K562 (cell line): ENCODE data around the gene KATNAL1. TPM values are rescaled to one million over a fixed set of nuclear protein-coding genes. Genes with fewer than 3 reads are reported as not detected.
A peak's percentile ranks its signal among the peaks of the same experiment; 100 is the strongest.

Source experiments
- CTBP1 ChIP-seq: fragments of 450-650 bp; IDR thresholded peaks from 2 replicates; pipeline ENCODE4 v1.6.1; 2016; ENCODE audit warnings: borderline replicate concordance
- ERF ChIP-seq: fragments of 450-650 bp; formaldehyde crosslinking; IDR thresholded peaks from 2 replicates; pipeline ENCODE4 v1.4.0; 2020; ENCODE audit warnings: mild to moderate bottlenecking, mixed read lengths
- EZH2 ChIP-seq: IDR thresholded peaks from 2 replicates; pipeline ENCODE4 v1.6.1; 2012; ENCODE audit warnings: low read depth, mild to moderate bottlenecking, inconsistent platforms, low read length, borderline replicate concordance
- NFE2L1 ChIP-seq: fragments of 450-650 bp; IDR thresholded peaks from 2 replicates; pipeline ENCODE4 v1.6.1; 2016; ENCODE audit warnings: missing genetic modification characterization, low read depth, mild to moderate bottlenecking, missing compliant biosample characterization, moderate library complexity, borderline replicate concordance
- SAFB ChIP-seq: fragments of 200-400 bp; formaldehyde crosslinking; IDR thresholded peaks from 2 replicates; pipeline ENCODE4 v1.6.1; 2017; ENCODE audit warnings: low read depth, low read length, borderline replicate concordance
- SNIP1 ChIP-seq: fragments of 450-650 bp; IDR thresholded peaks from 2 replicates; pipeline ENCODE4 v1.7.1; 2017; ENCODE audit warnings: low read depth, mild to moderate bottlenecking
- TCF7 ChIP-seq: sonication (generic); IDR thresholded peaks from 2 replicates; pipeline ENCODE4 v1.6.1; 2016; ENCODE audit warnings: antibody characterized with exemption, borderline replicate concordance
- TRIM24 ChIP-seq, 2 experiments: fragments of 450-650 bp; IDR thresholded peaks; 2 replicates each; pipeline ENCODE4 v1.6.1; 2016
- U2AF2 ChIP-seq: fragments of 200-400 bp; formaldehyde crosslinking; optimal IDR thresholded peaks from 2 replicates; pipeline ENCODE3; 2017; ENCODE audit warnings: low read depth, mild to moderate bottlenecking, low read length
- XRCC5 ChIP-seq: fragments of 200-400 bp; formaldehyde crosslinking; IDR thresholded peaks from 2 replicates; pipeline ENCODE4 v1.6.1; 2017; ENCODE audit warnings: low read depth, mild to moderate bottlenecking, low read length
- ZNF134 ChIP-seq: fragments of 250-450 bp; sonication (Bioruptor Pico); conservative IDR thresholded peaks from 2 replicates; pipeline ENCODE4 v1.4.0; 2020
- ZNF217 ChIP-seq: sonication (generic); formaldehyde crosslinking; IDR thresholded peaks from 2 replicates; pipeline ENCODE4 v1.8.0; 2022; ENCODE audit warnings: mild to moderate bottlenecking, missing genetic modification reagents
- ZNF561 ChIP-seq: fragments of 450-650 bp; formaldehyde crosslinking; conservative IDR thresholded peaks from 2 replicates; pipeline ENCODE4 v1.4.0; 2020; ENCODE audit warnings: mild to moderate bottlenecking, moderate library complexity
- ZNF764 ChIP-seq: fragments of 250-450 bp; sonication (Bioruptor Pico); IDR thresholded peaks from 2 replicates; pipeline ENCODE4 v1.4.0; 2020; ENCODE audit warnings: low read depth, mild to moderate bottlenecking, moderate library complexity
- polyA plus RNA-seq, 8 experiments: library from polyadenylated mRNA; depleted of rRNA in 4 of 8; stranded (reverse) in 5 of 8; unstranded in 3 of 8; fragments of >200 nt; fragmentation: Nextera tagmentation in 2 of 8; fragmentation: Illumina TruSeq in 1 of 8; extraction: Ambion mirVana in 2 of 8; extraction: Trizol in 1 of 8; gene quantifications; 2 replicates each; pipeline versions ENCODE4 v1.2.1 to v1.2.3, GENCODE V29; 2011 to 2014; ENCODE audit warnings: inconsistent platforms in 1 of 8, missing spikeins in 1 of 8
- total RNA-seq, 7 experiments: library from RNA; depleted of rRNA in 6 of 7; stranded (reverse); fragments of >200 nt in 6 of 7; fragmentation: Illumina TruSeq in 2 of 7; extraction: Trizol in 2 of 7; gene quantifications; 2 replicates each; pipeline versions ENCODE4 v1.2.1 to v1.2.3, GENCODE V29; 2011 to 2021; ENCODE audit warnings: low replicate concordance in 1 of 7
- TF ChIP-seq, protein P1 (sequence below), 2 experiments: fragments of 150-350 bp in 1 of 2; IDR thresholded peaks; 2 replicates each; pipeline ENCODE4 v1.6.1; 2012 to 2016; ENCODE audit warnings: low read depth in 2 of 2, low read length in 2 of 2, mild to moderate bottlenecking in 1 of 2, moderate library complexity in 1 of 2
- TF ChIP-seq, protein P2 (sequence below): fragments of 450-650 bp; IDR thresholded peaks from 2 replicates; pipeline ENCODE4 v1.7.0; 2016; ENCODE audit warnings: borderline replicate concordance
- TF ChIP-seq, protein P3 (sequence below): fragments of 450-650 bp; IDR thresholded peaks from 2 replicates; pipeline ENCODE4 v1.6.1; 2016; ENCODE audit warnings: mild to moderate bottlenecking
- TF ChIP-seq, protein P4 (sequence below), 2 experiments: fragments of 450-650 bp; conservative IDR thresholded peaks; 2 replicates each; pipeline ENCODE4 v1.6.1; 2017; ENCODE audit warnings: mild to moderate bottlenecking in 2 of 2, moderate library complexity in 2 of 2
- TF ChIP-seq, protein P5 (sequence below): sonication (generic); formaldehyde crosslinking; IDR thresholded peaks from 2 replicates; pipeline ENCODE4 v1.8.1; 2023; ENCODE audit warnings: mild to moderate bottlenecking, missing genetic modification reagents, moderate library complexity

The KATNAL1 gene
- total and polyA plus RNA-seq, 9 of the 15 experiments (the other 6 are each of a cell fraction or from before 2014, with no cell fraction given), result 2.5 to 8.2 (median 5.5) TPM

DNA sequence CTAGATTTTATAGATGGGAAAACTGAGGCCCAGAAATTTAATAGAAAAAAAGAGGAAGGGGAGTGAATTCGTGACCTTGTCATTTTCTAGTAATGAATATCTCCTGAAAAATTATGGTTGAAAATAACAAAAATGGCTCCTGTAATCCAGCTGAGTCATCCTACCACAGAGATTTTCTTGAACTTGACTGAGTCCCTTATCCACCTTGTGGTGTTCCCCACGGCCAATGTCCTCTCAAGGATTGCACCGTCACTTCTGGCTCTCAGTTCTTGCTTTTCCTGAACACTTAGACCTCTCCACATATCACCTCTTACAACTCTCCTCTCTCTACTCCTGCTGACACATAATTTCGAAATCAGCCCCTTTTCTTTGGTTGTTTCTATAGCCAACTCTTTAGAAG is 1.2 kb upstream of the KATNAL1 start (continued):
- TF ChIP-seq, protein P1, sequence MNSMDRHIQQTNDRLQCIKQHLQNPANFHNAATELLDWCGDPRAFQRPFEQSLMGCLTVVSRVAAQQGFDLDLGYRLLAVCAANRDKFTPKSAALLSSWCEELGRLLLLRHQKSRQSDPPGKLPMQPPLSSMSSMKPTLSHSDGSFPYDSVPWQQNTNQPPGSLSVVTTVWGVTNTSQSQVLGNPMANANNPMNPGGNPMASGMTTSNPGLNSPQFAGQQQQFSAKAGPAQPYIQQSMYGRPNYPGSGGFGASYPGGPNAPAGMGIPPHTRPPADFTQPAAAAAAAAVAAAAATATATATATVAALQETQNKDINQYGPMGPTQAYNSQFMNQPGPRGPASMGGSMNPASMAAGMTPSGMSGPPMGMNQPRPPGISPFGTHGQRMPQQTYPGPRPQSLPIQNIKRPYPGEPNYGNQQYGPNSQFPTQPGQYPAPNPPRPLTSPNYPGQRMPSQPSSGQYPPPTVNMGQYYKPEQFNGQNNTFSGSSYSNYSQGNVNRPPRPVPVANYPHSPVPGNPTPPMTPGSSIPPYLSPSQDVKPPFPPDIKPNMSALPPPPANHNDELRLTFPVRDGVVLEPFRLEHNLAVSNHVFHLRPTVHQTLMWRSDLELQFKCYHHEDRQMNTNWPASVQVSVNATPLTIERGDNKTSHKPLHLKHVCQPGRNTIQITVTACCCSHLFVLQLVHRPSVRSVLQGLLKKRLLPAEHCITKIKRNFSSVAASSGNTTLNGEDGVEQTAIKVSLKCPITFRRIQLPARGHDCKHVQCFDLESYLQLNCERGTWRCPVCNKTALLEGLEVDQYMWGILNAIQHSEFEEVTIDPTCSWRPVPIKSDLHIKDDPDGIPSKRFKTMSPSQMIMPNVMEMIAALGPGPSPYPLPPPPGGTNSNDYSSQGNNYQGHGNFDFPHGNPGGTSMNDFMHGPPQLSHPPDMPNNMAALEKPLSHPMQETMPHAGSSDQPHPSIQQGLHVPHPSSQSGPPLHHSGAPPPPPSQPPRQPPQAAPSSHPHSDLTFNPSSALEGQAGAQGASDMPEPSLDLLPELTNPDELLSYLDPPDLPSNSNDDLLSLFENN (IDR thresholded peaks at IDR 0.05; ENCODE audit: low read depth in 2 of 2, low read length in 2 of 2), result no peak
- TF ChIP-seq, protein P2, sequence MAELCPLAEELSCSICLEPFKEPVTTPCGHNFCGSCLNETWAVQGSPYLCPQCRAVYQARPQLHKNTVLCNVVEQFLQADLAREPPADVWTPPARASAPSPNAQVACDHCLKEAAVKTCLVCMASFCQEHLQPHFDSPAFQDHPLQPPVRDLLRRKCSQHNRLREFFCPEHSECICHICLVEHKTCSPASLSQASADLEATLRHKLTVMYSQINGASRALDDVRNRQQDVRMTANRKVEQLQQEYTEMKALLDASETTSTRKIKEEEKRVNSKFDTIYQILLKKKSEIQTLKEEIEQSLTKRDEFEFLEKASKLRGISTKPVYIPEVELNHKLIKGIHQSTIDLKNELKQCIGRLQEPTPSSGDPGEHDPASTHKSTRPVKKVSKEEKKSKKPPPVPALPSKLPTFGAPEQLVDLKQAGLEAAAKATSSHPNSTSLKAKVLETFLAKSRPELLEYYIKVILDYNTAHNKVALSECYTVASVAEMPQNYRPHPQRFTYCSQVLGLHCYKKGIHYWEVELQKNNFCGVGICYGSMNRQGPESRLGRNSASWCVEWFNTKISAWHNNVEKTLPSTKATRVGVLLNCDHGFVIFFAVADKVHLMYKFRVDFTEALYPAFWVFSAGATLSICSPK, result no peak
- TF ChIP-seq ZNF217, result no peak
- TF ChIP-seq TCF7, result no peak
- TF ChIP-seq TRIM24 (IDR thresholded peaks at IDR 0.05), result peak; percentile 19 to 44; a peak in 2 of 4 replicates
- TF ChIP-seq CTBP1, result no peak
- TF ChIP-seq SNIP1, result no peak
- no peak for TF ChIP-seq ZNF561 (CRISPR knock-in tag)
- peak; percentile 98 for TF ChIP-seq NFE2L1
- TF ChIP-seq, protein P3, sequence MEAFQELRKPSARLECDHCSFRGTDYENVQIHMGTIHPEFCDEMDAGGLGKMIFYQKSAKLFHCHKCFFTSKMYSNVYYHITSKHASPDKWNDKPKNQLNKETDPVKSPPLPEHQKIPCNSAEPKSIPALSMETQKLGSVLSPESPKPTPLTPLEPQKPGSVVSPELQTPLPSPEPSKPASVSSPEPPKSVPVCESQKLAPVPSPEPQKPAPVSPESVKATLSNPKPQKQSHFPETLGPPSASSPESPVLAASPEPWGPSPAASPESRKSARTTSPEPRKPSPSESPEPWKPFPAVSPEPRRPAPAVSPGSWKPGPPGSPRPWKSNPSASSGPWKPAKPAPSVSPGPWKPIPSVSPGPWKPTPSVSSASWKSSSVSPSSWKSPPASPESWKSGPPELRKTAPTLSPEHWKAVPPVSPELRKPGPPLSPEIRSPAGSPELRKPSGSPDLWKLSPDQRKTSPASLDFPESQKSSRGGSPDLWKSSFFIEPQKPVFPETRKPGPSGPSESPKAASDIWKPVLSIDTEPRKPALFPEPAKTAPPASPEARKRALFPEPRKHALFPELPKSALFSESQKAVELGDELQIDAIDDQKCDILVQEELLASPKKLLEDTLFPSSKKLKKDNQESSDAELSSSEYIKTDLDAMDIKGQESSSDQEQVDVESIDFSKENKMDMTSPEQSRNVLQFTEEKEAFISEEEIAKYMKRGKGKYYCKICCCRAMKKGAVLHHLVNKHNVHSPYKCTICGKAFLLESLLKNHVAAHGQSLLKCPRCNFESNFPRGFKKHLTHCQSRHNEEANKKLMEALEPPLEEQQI, result peak; percentile 76; the same call in 1 of the 2 replicates
- no peak for TF ChIP-seq XRCC5
- TF ChIP-seq, protein P4, sequence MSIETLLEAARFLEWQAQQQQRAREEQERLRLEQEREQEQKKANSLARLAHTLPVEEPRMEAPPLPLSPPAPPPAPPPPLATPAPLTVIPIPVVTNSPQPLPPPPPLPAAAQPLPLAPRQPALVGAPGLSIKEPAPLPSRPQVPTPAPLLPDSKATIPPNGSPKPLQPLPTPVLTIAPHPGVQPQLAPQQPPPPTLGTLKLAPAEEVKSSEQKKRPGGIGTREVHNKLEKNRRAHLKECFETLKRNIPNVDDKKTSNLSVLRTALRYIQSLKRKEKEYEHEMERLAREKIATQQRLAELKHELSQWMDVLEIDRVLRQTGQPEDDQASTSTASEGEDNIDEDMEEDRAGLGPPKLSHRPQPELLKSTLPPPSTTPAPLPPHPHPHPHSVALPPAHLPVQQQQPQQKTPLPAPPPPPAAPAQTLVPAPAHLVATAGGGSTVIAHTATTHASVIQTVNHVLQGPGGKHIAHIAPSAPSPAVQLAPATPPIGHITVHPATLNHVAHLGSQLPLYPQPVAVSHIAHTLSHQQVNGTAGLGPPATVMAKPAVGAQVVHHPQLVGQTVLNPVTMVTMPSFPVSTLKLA (conservative IDR thresholded peaks at IDR 0.05), result 0 out of 4 replicates have a peak, but pooled peaks of 1 of the 2 experiments have one; percentile 12
- TF ChIP-seq SAFB, result no peak
- TF ChIP-seq, protein P5, sequence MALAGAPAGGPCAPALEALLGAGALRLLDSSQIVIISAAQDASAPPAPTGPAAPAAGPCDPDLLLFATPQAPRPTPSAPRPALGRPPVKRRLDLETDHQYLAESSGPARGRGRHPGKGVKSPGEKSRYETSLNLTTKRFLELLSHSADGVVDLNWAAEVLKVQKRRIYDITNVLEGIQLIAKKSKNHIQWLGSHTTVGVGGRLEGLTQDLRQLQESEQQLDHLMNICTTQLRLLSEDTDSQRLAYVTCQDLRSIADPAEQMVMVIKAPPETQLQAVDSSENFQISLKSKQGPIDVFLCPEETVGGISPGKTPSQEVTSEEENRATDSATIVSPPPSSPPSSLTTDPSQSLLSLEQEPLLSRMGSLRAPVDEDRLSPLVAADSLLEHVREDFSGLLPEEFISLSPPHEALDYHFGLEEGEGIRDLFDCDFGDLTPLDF (CRISPR knock-in tag), result no peak
- no peak for TF ChIP-seq U2AF2
- no peak for TF ChIP-seq EZH2
- no peak for TF ChIP-seq ZNF764 (CRISPR knock-in tag)
- no peak for TF ChIP-seq ZNF134
- TF ChIP-seq ERF (CRISPR knock-in tag), result no peak
